ENCODE data around the gene FTSJ3. TPM values are rescaled to one million over a fixed set of nuclear protein-coding genes. Genes with fewer than 3 reads are reported as not detected.

Gene FTSJ3
- total and polyA plus RNA-seq, 7 experiments from 2014 or later = 22.1 to 66.2 (median 52.8) TPM

DNA sequence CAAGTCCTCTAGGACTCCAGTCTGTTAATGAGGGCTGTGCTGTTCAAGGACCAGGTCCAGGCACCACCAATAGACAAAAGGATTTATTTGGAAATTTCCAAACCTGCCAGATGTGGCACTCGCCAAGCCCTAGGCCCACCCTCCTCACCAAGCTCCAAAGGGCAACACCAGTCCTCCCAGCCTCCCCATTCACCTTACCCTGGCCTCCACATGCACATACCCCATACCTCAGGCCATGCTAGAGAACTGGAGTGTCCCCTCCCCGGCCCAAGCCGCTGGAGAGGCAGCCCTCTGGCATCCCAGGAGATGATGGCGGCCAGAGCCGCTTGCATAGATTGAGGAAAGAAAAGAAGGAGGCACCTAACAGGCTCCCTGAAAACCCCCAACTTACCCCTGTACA lies 4.6 kb upstream of the FTSJ3 start:
- CTCF ChIA-PET = interaction anchor here (1.2 kb wide), 1 partner anchor 196 kb away, joined by 3 read pairs; no protein-coding TSS in a partner anchor
- Histone ChIP-seq H3K4me1 (ENCODE audit: control insufficient read depth in 2 of 2, insufficient read depth in 2 of 2, low read length in 2 of 2) (peaks cover 21 to 40% of the 10 kb centered on the region in 2 donors), H3K4me3 (ENCODE audit: low read length) (no peak overlapping the region), H3K36me3 (ENCODE audit: control insufficient read depth in 2 of 3, insufficient read depth in 3 of 3, low read length in 3 of 3) (peaks cover 17 to 85% (median 18%) of the 10 kb centered on the region in 3 experiments), H3K9me3 (ENCODE audit: control insufficient read depth in 2 of 3, low read length in 3 of 3) (no peaks in the 10 kb centered on the region), H3K27me3 (ENCODE audit: control insufficient read depth in 2 of 2, insufficient read depth in 2 of 2, low read length in 2 of 2) (no peaks in the 10 kb centered on the region), H3K27ac (ENCODE audit: low read depth, low read length) (peak overlapping the region; percentile 43)
- intact Hi-C loops (cut with micrococcal nuclease) = loop anchor here in 1 of 2 donors (1.0 kb wide), 1 partner anchor 11 kb away; no protein-coding TSS in a partner anchor
- Mint-ChIP-seq H3K36me3 (peaks cover 9 to 51% (median 26%) of the 10 kb centered on the region in 5 donors), H3K4me3 (peak overlapping the region in 8 of 10 donors; percentile 29 to 93 (median 54)), H3K27me3 (no peaks in the 10 kb centered on the region), H3K9me3 (no peaks in the 10 kb centered on the region), H3K27ac (peak overlapping the region; percentile 19 to 100 (median 85)), H3K4me1 (peaks cover 37 to 82% (median 72%) of the 10 kb centered on the region in 7 donors)
- ATAC-seq (no peak), DNase-seq (no peak)
- POLR2A ChIA-PET = interaction anchor here (0.9 to 11.6 kb wide), 6 partner anchors 11 to 137 kb away, joined by 3 to 204 read pairs (median 5); partner anchors contain the start of genes CCDC47, DDX42 and SMARCD2

GRCh38 chr17:63831505-63831904 lies 4.0 kb upstream of the FTSJ3 start:
- Mint-ChIP-seq H3K4me3 (peak overlapping the region in 8 of 10 donors; percentile 15 to 93 (median 55)), H3K4me1 (peaks cover 39 to 82% (median 73%) of the 10 kb centered on the region in 7 donors), H3K9me3 (no peaks in the 10 kb centered on the region), H3K36me3 (peaks cover 9 to 47% (median 26%) of the 10 kb centered on the region in 5 donors), H3K27ac (peak overlapping the region; percentile 19 to 100 (median 81)), H3K27me3 (no peaks in the 10 kb centered on the region)
- no peak for ATAC-seq
- no peaks in the 10 kb centered on the region for H3K27me3 ChIP-seq (ENCODE audit: control insufficient read depth in 2 of 2, insufficient read depth in 2 of 2, low read length in 2 of 2)
- peak overlapping the region; percentile 38 for H3K27ac ChIP-seq (ENCODE audit: low read depth, low read length)
- peaks cover 17 to 80% (median 18%) of the 10 kb centered on the region in 3 experiments for H3K36me3 ChIP-seq (ENCODE audit: control insufficient read depth in 2 of 3, insufficient read depth in 3 of 3, low read length in 3 of 3)
- no peak for DNase-seq
- ChIA-PET CTCF (interaction anchor here (0.6 to 1.2 kb wide), 2 partner anchors 195 to 198 kb away, joined by 3 to 5 read pairs; no protein-coding TSS in a partner anchor), POLR2A (interaction anchor here (1.1 to 11.6 kb wide), 6 partner anchors 12 to 137 kb away, joined by 3 to 204 read pairs (median 6); partner anchors contain the start of genes CCDC47, DDX42 and SMARCD2)
- intact Hi-C loops (cut with micrococcal nuclease) = no loop called here
- H3K4me3 ChIP-seq (ENCODE audit: low read length) = no peak overlapping the region
- no peaks in the 10 kb centered on the region for H3K9me3 ChIP-seq (ENCODE audit: control insufficient read depth in 2 of 3, low read length in 3 of 3)
- peaks cover 21 to 40% of the 10 kb centered on the region in 2 donors for H3K4me1 ChIP-seq (ENCODE audit: control insufficient read depth in 2 of 2, insufficient read depth in 2 of 2, low read length in 2 of 2)

- H3K36me3 Mint-ChIP-seq = peaks cover 9 to 47% (median 26%) of the 10 kb centered on the region in 5 donors
- Histone ChIP-seq H3K27ac (ENCODE audit: low read depth, low read length) (peak overlapping the region; percentile 38), H3K36me3 (ENCODE audit: control insufficient read depth in 2 of 3, insufficient read depth in 3 of 3, low read length in 3 of 3) (peaks cover 17 to 75% (median 18%) of the 10 kb centered on the region in 3 experiments), H3K4me1 (ENCODE audit: control insufficient read depth in 2 of 2, insufficient read depth in 2 of 2, low read length in 2 of 2) (peaks cover 26 to 45% of the 10 kb centered on the region in 2 donors), H3K4me3 (ENCODE audit: low read length) (no peak overlapping the region), H3K27me3 (ENCODE audit: control insufficient read depth in 2 of 2, insufficient read depth in 2 of 2, low read length in 2 of 2) (no peaks in the 10 kb centered on the region), H3K9me3 (ENCODE audit: control insufficient read depth in 2 of 3, low read length in 3 of 3) (no peaks in the 10 kb centered on the region)
- no peaks in the 10 kb centered on the region for H3K9me3 Mint-ChIP-seq
- ATAC-seq = no peak
- H3K4me1 Mint-ChIP-seq = peaks cover 44 to 87% (median 77%) of the 10 kb centered on the region in 7 donors
- peak overlapping the region; percentile 3 to 93 (median 50) for H3K4me3 Mint-ChIP-seq
- peak overlapping the region; percentile 68 to 100 (median 81) for H3K27ac Mint-ChIP-seq
- DNase-seq = no peak
- ChIA-PET CTCF (interaction anchor here (0.6 to 1.2 kb wide), 4 partner anchors 9 to 198 kb away, joined by 3 to 5 read pairs (median 3); no protein-coding TSS in a partner anchor), POLR2A (interaction anchor here (1.1 to 11.6 kb wide), 4 partner anchors 12 to 133 kb away, joined by 6 to 204 read pairs (median 10); partner anchors contain the start of genes CCDC47, DDX42 and SMARCD2)
- intact Hi-C loops (cut with micrococcal nuclease) = no loop called here
- no peaks in the 10 kb centered on the region for H3K27me3 Mint-ChIP-seq
Measured at GRCh38 chr17:63830904-63831491, 3.5 kb upstream of the FTSJ3 start.

DNA sequence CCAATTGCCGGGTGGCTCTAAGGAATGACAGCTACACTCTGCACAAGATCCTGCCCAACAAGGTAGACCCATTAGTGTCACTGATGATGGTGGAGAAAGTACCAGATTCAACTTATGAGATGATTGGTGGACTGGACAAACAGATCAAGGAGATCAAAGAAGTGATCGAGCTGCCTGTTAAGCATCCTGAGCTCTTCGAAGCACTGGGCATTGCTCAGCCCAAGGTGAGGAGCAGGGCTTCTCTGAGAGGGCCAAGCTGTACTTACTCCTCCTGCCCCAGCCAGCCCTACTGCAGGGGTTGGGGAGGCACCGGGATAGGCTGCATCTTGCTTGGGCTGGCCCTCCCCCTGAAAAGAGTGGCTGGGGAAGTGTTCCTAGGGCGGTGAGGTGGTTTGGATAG lies 2.8 kb upstream of the FTSJ3 start:
- ATAC-seq = no peak
- H3K27ac Mint-ChIP-seq = peak overlapping the region in 8 of 9 donors; percentile 56 to 100 (median 81)
- POLR2A ChIA-PET = interaction anchor here (1.2 to 11.6 kb wide), 5 partner anchors 13 to 135 kb away, joined by 4 to 204 read pairs (median 13); partner anchors contain the start of genes CCDC47, DDX42 and SMARCD2
- H3K9me3 Mint-ChIP-seq = no peaks in the 10 kb centered on the region
- no peaks in the 10 kb centered on the region for H3K27me3 ChIP-seq (ENCODE audit: control insufficient read depth in 2 of 2, insufficient read depth in 2 of 2, low read length in 2 of 2)
- H3K4me1 ChIP-seq (ENCODE audit: control insufficient read depth in 2 of 2, insufficient read depth in 2 of 2, low read length in 2 of 2) = peaks cover 33 to 49% of the 10 kb centered on the region in 2 donors
- peak overlapping the region in 7 of 10 donors; percentile 21 to 98 (median 58) for H3K4me3 Mint-ChIP-seq
- peaks cover 41 to 88% (median 77%) of the 10 kb centered on the region in 7 donors for H3K4me1 Mint-ChIP-seq
- H3K36me3 ChIP-seq (ENCODE audit: control insufficient read depth in 2 of 3, insufficient read depth in 3 of 3, low read length in 3 of 3) = peaks cover 18 to 73% (median 22%) of the 10 kb centered on the region in 3 experiments
- no peaks in the 10 kb centered on the region for H3K27me3 Mint-ChIP-seq
- CTCF ChIA-PET = interaction anchor here (1.0 kb wide), 2 partner anchors 9 to 89 kb away, joined by 3 to 4 read pairs; no protein-coding TSS in a partner anchor
- intact Hi-C loops (cut with micrococcal nuclease) = no loop called here
- H3K4me3 ChIP-seq (ENCODE audit: low read length) = no peak overlapping the region
- H3K36me3 Mint-ChIP-seq = peaks cover 9 to 50% (median 26%) of the 10 kb centered on the region in 5 donors
- no peaks in the 10 kb centered on the region for H3K9me3 ChIP-seq (ENCODE audit: control insufficient read depth in 2 of 3, low read length in 3 of 3)
- H3K27ac ChIP-seq (ENCODE audit: low read depth, low read length) = no peak overlapping the region
- no peak for DNase-seq

DNA sequence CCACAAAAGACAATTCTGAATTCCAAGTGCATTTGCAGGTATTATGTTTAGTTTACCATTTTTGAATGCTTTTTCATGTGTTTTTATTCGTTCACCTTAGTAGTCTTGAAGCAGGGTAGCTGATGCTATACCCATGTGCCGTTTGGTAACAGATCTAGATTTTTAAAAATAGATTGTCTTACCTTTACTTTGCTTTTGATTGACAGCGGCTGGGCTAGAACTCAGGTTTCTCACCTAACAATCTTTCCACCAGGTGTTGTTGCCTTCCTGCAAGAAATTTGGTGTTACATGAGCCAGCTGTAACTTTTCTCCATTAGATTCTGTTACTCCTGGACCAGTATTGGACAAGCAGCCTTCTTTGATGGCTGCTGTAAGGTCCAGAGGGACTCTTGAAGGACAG lies 1.5 kb upstream of the FTSJ3 start:
- peak overlapping the region in 6 of 9 donors; percentile 49 to 100 (median 82) for H3K27ac Mint-ChIP-seq
- intact Hi-C loops (cut with micrococcal nuclease) = loop anchor here (5.0 kb wide), 3 partner anchors 207 to 678 kb away; partner anchors contain the start of genes CEP95 (in 1 of the 2), DDX5 (in 1 of the 2) and MAP3K3 (in 1 of the 2)
- ChIA-PET POLR2A (interaction anchor here (0.6 to 11.6 kb wide), 10 partner anchors 14 to 678 kb away, joined by 3 to 204 read pairs (median 3); partner anchors contain the start of genes CCDC47, CEP95, DDX42 and DDX5), CTCF (interaction anchor here (1.1 to 1.7 kb wide), 3 partner anchors 11 to 37 kb away, joined by 4 to 6 read pairs (median 5); no protein-coding TSS in a partner anchor)
- no peaks in the 10 kb centered on the region for H3K27me3 Mint-ChIP-seq
- Histone ChIP-seq H3K9me3 (ENCODE audit: control insufficient read depth in 2 of 3, low read length in 3 of 3) (no peaks in the 10 kb centered on the region), H3K36me3 (ENCODE audit: control insufficient read depth in 2 of 3, insufficient read depth in 3 of 3, low read length in 3 of 3) (peaks cover 26 to 73% (median 31%) of the 10 kb centered on the region in 3 experiments), H3K4me1 (ENCODE audit: control insufficient read depth in 2 of 2, insufficient read depth in 2 of 2, low read length in 2 of 2) (peaks cover 27 to 46% of the 10 kb centered on the region in 2 donors), H3K27ac (ENCODE audit: low read depth, low read length) (peak overlapping the region; percentile 87), H3K4me3 (ENCODE audit: low read length) (no peak overlapping the region), H3K27me3 (ENCODE audit: control insufficient read depth in 2 of 2, insufficient read depth in 2 of 2, low read length in 2 of 2) (no peaks in the 10 kb centered on the region)
- peaks cover 44 to 85% (median 74%) of the 10 kb centered on the region in 7 donors for H3K4me1 Mint-ChIP-seq
- peaks cover 13 to 51% (median 30%) of the 10 kb centered on the region in 5 donors for H3K36me3 Mint-ChIP-seq
- H3K4me3 Mint-ChIP-seq = peak overlapping the region; percentile 4 to 100 (median 82)
- DNase-seq (no peak), ATAC-seq (no peak)
- no peaks in the 10 kb centered on the region for H3K9me3 Mint-ChIP-seq

DNA sequence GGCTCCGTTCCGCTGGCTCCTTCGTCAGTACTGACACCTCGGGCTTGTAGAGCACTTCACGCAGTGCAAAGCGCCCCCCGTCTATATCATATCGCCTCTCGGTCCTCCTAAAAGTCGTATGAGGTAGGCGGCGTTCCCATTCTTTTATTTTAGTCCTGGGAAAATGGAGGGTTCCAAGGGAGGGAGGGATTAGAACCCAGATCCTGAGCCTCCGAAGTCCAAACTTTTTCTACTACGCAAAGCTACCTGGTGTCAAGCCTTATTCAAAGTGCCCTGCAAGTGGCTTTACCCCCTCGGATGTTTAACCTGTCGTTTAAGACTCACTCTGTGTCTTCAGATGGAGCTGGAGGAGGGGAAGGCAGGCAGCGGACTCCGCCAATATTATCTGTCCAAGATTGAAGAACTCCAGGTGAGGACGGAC lies 348 bp upstream of the FTSJ3 start:
- ATAC-seq = no peak
- peak overlapping the region; percentile 98 to 100 (median 99) for H3K27ac Mint-ChIP-seq
- no peaks in the 10 kb centered on the region for H3K9me3 Mint-ChIP-seq
- no peak for DNase-seq
- no peaks in the 10 kb centered on the region for H3K9me3 ChIP-seq (ENCODE audit: control insufficient read depth in 2 of 3, low read length in 3 of 3)
- peak overlapping the region; percentile 93 to 100 (median 98) for H3K4me3 Mint-ChIP-seq
- ChIA-PET CTCF (interaction anchor here (0.7 to 1.7 kb wide), 9 partner anchors 11 to 402 kb away, joined by 3 to 6 read pairs (median 4); partner anchors contain the start of genes CCDC47 and DDX42), POLR2A (interaction anchor here (0.8 to 11.6 kb wide), 8 partner anchors 15 to 131 kb away, joined by 3 to 204 read pairs (median 4); partner anchors contain the start of genes CCDC47, DDX42 and SMARCD2)
- H3K4me1 ChIP-seq (ENCODE audit: control insufficient read depth in 2 of 2, insufficient read depth in 2 of 2, low read length in 2 of 2) = peaks cover 27 to 46% of the 10 kb centered on the region in 2 donors
- no peaks in the 10 kb centered on the region for H3K27me3 Mint-ChIP-seq
- intact Hi-C loops (cut with micrococcal nuclease) = loop anchor here (1.0 to 5.0 kb wide), 13 partner anchors 7 to 679 kb away; partner anchors contain the start of genes CCDC47 (in 2 of the 2), CEP95 (in 2 of the 2), DDX5 (in 2 of the 2) and MAP3K3 (in 2 of the 2)
- peaks cover 42 to 87% (median 76%) of the 10 kb centered on the region in 7 donors for H3K4me1 Mint-ChIP-seq
- H3K36me3 Mint-ChIP-seq = peaks cover 15 to 56% (median 35%) of the 10 kb centered on the region in 5 donors
- peak overlapping the region; percentile 87 for H3K27ac ChIP-seq (ENCODE audit: low read depth, low read length)
- H3K36me3 ChIP-seq (ENCODE audit: control insufficient read depth in 2 of 3, insufficient read depth in 3 of 3, low read length in 3 of 3) = peaks cover 22 to 73% (median 30%) of the 10 kb centered on the region in 3 experiments
- H3K27me3 ChIP-seq (ENCODE audit: control insufficient read depth in 2 of 2, insufficient read depth in 2 of 2, low read length in 2 of 2) = no peaks in the 10 kb centered on the region
- peak overlapping the region; percentile 89 for H3K4me3 ChIP-seq (ENCODE audit: low read length)

All from naive thymus-derived CD4-positive, alpha-beta T cell (primary cell).